HG03342 (cell line): ENCODE data around the gene PNPO.
A peak's percentile ranks its signal among the peaks of the same experiment; 100 is the strongest.
"Not testable (repeated sequence)": the region's sequence is repeated elsewhere in the genome, so short reads cannot be mapped to it uniquely, and the experiment has no call there.

Source experiments
- ATAC-seq: cut with Tn5 transposase; IDR thresholded peaks from one replicate; pipeline ENCODE4 v1.9.1; 2021; ENCODE audit warnings: mild to moderate bottlenecking, moderate library complexity; ENCODE audit not compliant: unreplicated experiment

PNPO gene

GRCh38 chr17:47917581-47917980 lies 23.8 kb upstream of the PNPO start:
- ATAC-seq, result no peak

DNA sequence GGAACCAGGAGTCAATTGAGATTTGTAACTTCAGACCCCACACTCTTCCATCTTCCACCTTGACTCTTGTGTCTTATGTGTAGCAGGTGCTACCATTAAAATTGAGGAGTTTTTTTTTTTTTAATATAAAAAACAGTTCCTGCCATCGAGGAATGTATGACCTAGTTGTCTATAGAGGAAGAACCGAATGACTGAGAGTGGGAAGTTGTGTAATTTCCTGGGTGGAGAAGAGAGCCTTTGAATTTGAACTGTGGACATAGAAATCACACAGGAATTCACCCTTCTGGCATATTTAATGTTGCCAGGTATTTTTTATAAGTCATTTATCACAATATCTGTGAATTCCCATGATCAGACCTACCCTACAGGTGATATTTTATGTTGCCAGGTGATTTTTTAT lies 23.4 kb upstream of the PNPO start:
- ATAC-seq, result no peak

- ATAC-seq, result no peak
Measured at GRCh38 chr17:47918991-47919390, 22.4 kb upstream of the PNPO start.

GRCh38 chr17:47919889-47920288 lies 21.5 kb upstream of the PNPO start:
- ATAC-seq, result not testable (repeated sequence)

GRCh38 chr17:47924785-47925677 lies 16.3 kb upstream of the PNPO start:
- no peak for ATAC-seq

GRCh38 chr17:47925678-47925988 lies 15.7 kb upstream of the PNPO start:
- no peak for ATAC-seq

DNA sequence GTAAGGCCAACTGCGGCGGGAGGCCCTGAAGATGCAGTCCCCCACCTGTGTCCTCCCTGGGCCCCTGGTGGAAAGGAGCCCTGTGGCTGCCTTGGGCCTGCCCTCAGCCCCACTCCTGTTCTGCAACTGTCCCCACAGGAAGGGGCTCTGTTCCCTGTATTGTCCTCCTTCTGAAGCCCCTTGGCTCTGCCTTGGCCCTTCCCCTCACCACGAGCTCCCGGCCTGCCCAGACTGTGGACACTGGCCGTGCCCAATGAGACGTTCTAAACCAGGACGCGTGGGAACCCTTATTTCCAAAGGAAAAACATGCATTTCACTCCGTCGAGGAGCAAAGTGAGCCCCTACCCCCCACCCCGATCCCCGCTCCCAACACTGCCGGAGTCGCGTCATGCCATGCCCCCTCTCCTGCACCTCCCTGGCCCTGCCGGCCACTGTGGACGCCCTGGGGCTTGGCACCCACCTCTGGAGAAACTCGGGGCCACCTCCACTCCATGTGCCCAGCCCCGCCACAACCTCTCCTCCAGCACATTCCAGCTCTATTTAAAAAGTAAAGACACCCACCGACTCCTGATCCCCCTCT lies 13.5 kb upstream of the PNPO start:
- ATAC-seq, result no peak

DNA sequence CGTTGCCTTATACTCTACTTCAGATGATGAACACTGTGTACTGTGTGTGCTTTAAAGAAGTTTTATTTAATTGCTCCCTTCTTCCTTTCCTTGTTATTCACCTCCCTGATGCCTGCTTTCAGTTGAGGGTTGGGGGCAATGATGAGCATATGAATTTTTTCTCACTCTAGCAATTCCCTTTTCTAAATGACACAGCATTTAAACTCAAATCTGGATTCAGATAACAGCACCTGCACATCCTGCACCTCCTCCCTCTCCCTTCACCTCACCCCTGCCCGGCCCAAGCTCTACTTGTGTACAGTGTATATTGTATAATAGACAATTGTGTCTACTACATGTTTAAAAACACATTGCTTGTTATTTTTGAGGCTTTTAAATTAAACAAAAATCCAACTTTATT lies 13.0 kb upstream of the PNPO start:
- no peak for ATAC-seq

DNA sequence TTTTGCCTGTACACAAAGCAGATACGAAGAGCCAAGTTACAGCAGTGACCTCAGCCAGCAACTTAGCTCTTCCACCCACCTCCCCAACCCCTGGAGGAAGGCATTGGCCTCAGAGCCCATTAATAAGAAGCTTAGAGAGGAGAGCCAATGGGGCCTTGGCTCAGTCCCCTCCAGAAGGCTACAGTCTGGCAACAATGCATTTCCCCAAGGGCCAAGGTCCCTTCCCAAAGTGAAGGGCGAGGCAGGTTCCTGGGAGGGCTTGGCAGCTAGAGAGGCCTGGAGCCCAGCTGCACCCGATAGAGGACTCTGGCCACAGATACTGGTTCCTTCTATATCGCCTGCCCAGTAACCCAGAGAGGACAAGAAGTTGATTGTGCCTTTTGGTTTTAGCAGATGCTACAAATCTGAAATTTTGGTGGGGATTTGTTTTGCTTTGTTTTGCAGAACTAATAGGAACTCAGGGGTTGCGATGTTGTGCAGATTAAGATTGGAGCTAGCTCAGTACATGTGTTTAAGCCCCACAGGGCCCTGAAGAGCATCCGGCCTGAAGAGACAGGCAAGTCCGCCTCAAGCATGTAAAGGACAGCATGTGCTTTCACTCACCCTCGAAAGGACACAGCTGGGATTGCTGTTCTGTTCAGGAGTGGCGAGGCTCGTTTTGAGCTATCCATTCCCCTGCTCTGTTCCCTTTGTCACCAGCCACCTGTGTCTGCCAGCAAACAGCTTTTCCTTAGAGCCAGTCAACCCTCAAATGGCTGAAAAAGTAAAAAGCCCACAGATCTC lies 12.0 kb upstream of the PNPO start:
- no peak for ATAC-seq

DNA sequence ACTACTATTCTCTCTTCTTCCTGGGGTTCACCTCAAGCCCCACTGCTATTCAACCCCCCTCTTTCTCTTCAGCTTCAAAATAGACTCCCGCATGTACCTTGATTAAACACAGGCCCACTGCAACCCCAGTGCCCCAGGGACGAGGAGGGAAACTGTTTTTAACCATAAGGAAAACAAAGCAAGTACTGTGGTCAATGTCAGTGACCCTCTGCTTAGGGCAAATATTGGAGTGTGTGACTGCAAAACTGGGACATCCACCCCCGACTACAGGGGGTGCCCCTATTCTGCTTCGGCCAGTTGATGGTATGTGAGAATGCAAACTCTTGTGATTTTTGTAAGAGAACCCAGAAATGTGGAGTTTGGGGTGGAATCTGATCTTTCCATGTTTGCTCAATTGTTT lies 9.5 kb upstream of the PNPO start:
- no peak for ATAC-seq

GRCh38 chr17:47934856-47935255 lies 6.5 kb upstream of the PNPO start:
- ATAC-seq, result no peak

DNA sequence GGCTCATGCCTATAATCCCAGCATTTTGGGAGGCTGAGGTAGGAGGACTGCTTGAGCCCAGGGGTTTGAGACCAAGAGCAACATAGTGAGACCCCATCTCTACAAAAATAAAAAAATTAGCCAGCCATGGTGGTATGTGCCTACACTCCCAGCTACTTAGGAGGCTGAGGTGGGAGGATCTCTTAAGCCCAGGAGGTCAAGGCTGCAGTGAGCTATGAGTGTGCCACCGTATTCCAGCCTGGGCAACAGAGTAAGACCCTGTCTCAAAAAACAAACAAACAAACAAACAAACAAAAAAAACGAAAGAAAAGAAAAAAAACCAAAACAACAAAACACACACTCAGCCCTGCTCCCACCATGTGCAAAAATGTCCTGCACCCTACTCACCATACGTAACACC lies 5.9 kb upstream of the PNPO start:
- ATAC-seq, result not testable (repeated sequence)

- no peak for ATAC-seq
Measured at GRCh38 chr17:47935961-47936360, 5.4 kb upstream of the PNPO start.

DNA sequence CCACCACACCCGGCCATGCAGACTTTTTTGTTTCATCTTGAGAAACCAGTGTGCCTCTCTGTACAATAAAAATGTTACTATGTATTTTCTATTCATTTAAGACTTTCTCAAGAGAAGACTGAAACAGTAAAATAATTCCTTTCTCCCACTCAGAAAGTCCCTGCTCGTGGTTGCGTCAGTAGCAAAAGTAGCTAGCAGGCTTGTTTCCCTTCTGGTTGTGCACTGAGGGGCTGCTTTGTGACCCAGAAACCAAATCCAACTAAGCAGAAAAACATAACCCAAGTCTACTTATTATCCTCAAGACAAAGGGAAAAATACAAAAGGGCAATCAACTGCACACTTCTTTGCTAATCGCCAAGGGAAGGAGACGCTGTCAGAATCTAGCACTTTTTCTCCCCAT lies 3.4 kb upstream of the PNPO start:
- no peak for ATAC-seq

DNA sequence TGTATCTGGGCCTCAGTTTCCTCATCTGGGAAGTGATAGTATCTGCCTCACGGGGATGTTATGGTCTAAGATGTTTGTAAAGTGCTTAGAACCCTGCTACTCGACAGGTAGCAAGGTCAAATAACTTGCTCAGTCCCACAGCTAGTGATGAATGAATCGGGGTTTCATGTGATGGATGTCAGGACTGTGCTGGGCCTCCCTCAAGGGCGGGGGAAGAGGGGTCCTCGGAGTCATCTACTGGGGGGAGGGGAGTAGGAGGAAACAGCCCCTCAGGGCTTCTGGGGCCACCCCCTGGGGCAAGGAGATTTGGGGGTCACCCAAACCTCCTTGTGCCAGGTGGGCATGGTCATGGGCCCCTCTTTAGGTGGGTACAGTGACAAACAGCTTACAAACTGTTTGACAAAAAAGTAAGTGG lies 732 bp downstream of the PNPO start:
- ATAC-seq, result no peak

- no peak for ATAC-seq
Measured at GRCh38 chr17:47942568-47942967, 1.2 kb downstream of the PNPO start.

GRCh38 chr17:47945080-47945479 lies 3.7 kb downstream of the PNPO start:
- ATAC-seq, result no peak

- no peak for ATAC-seq
Measured at GRCh38 chr17:47945529-47946508, 4.4 kb downstream of the PNPO start.

DNA sequence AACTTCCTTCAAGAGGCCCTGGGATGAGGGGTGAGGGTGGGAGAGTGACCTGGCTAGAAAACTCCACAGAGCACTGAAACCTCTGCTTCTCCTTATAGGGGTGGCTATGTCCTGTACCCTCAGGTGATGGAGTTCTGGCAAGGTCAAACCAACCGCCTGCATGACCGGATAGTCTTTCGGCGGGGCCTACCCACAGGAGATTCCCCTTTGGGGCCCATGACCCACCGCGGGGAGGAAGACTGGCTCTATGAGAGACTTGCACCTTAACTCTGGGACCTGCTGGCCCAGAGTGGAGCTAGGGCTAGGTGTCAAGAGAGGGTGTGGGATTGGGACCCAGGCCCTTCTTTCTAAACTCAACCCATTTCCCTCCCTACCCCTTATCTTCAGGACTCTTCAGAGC lies 5.1 kb downstream of the PNPO start:
- ATAC-seq, result no peak

GRCh38 chr17:47946929-47947397 lies 5.6 kb downstream of the PNPO start:
- ATAC-seq, result peak; percentile 59
